GM20431 (cell line): ENCODE measurements around the gene TMEM178B.
"Not testable (repeated sequence)": the region's sequence is repeated elsewhere in the genome, so short reads cannot be mapped to it uniquely, and the experiment has no call there.

Experiments
- in situ Hi-C: fragments of 300-500 bp; cut with MseI, MboI; formaldehyde crosslinking; loops from one replicate; pipeline ENCODE4 v1.15.0; 2020; ENCODE audit warnings: low sequenced_read_pairs; ENCODE audit not compliant: unreplicated experiment

TMEM178B gene

DNA sequence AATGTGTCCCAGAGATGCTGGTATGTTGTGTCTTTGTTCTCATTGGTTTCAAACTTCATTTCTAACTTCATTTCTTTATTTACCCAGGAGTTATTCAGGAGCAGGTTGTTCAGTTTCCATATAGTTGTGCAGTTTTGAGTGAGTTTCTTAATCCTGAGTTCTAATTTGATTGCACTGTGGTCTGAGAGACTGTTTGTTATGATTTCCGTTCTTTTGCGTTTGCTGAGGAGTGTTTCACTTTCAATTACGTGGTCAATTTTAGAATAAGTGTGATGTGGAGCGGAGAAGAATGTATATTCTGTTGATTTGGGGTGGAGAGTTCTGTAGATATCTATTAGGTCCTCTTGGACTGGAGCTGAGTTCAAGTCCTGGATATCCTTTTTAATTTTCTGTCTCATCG is 103.3 kb downstream of the TMEM178B start:
- in situ Hi-C loops, result not testable (repeated sequence)

GRCh38 chr7:141178486-141179135 is 104.7 kb downstream of the TMEM178B start:
- in situ Hi-C loops, result no loop called here

- in situ Hi-C loops, result no loop called here
These were observed 107.9 kb downstream of the TMEM178B start for GRCh38 chr7:141181812-141182211.

- in situ Hi-C loops, result no loop called here
These were observed 110.8 kb downstream of the TMEM178B start for GRCh38 chr7:141184532-141185190.

DNA sequence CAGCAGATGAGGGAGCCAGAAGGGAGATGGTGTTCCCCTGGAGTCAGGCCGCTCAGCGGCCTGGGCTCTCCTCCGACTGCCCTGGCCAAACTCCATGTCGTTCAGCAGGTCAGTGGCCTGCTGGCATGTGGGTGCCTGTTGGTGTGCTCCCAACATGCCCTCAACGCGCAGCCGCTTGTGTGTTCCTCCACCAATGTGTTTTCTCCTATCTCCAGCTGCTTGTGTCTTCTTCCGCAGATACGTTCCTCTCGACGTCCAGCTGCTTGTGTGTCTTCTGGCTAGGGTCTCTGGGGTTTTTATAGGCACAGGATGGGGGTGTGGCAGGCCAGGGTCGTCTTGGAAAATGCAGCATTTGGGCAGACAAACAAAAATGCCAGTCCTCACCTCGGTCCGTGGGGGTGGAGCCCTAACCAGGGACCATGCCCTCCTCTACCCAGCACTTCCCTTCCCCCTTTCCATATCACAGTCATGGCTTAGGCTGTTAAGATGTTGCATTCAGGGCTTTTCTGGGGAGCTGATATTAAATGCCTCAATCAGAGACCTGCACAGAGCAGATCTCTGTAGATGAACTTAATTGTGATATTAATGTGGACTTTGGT is 111.6 kb downstream of the TMEM178B start:
- in situ Hi-C loops, result no loop called here

- in situ Hi-C loops, result no loop called here
These were observed 115.4 kb downstream of the TMEM178B start for GRCh38 chr7:141189231-141189630.

- in situ Hi-C loops, result no loop called here
These were observed 116.6 kb downstream of the TMEM178B start for GRCh38 chr7:141190495-141190894.

DNA sequence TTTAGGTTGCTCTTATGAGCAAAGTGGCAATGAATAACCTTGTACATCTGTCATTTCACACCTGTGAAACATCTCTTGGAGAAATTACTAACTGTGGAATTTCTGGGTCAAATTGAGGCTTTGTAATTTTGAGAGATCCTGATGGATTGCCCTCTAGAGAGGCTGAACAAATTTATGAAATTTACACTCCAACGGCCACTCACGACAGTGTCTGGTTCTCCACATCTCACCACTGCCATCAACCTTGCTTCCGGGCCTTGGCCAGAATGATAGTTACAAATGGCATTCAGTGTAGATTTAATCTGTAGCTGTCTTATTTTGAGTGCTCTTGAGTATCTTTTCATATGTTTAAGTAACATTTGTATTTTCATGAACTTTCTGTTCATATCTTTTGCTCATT is 117.4 kb downstream of the TMEM178B start:
- in situ Hi-C loops, result no loop called here

GRCh38 chr7:141193066-141193465 is 119.2 kb downstream of the TMEM178B start:
- in situ Hi-C loops, result no loop called here

GRCh38 chr7:141195722-141196121 is 121.9 kb downstream of the TMEM178B start:
- in situ Hi-C loops, result not testable (repeated sequence)

- in situ Hi-C loops, result no loop called here
These were observed 124.5 kb downstream of the TMEM178B start for GRCh38 chr7:141198194-141198958.

- in situ Hi-C loops, result no loop called here
These were observed 126.6 kb downstream of the TMEM178B start for GRCh38 chr7:141200191-141201108.

DNA sequence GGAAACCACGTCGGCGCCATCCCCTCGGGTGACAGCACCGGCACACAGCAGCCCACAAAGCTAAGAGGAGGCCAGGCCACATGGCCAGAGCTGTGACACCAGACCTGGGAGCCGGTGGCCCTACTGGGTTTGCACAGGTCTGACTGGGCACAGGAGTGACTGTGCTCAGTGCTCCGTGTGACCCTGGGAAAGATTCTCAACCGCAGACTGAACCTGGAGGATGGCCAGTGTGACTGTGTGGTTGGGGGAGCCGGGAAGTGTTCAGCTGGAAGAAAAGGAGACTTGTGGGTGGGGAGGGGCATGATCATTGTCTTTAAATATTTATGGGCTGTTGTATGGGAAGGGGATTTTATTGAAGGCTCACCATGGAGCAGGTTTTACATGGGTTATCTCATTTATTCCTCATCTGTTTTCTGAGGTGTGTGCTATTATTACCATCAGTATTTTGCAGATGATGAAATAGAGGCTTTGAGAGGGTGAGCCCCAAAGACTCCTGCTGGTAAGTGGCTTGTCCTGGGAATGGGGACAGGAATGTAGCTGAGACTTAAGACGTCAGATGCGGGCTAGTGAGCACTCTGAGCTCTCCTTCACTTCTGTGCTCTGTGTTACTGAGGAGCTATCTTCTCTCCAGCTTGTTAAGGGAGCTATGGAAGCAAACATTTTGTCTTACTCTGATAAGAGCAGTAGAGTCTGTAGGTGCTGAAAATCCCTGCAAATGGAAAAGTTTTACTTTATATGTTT is 127.5 kb downstream of the TMEM178B start:
- in situ Hi-C loops, result no loop called here

- in situ Hi-C loops, result no loop called here
These were observed 128.7 kb downstream of the TMEM178B start for GRCh38 chr7:141202535-141202934.

DNA sequence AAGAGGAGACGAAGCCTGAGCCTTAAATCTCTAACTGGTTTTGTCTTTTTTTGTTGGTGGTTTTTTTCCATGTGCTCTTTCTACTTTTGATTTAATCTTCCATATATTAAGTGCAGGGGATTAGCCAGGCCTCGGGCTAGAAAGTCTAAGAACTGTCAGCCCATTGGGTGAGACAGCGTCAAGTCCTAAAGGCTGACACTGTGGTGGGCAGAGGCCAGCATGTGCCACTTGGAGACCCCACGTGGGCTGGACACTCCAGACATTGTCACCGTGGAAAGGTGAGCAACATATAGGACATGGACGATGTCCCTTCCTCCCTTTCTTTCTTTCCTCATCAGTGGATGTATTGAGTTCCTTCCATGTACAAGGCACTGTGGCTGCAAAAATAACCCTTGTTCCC is 129.3 kb downstream of the TMEM178B start:
- in situ Hi-C loops, result no loop called here

- in situ Hi-C loops, result no loop called here
These were observed 129.7 kb downstream of the TMEM178B start for GRCh38 chr7:141203586-141203985.

DNA sequence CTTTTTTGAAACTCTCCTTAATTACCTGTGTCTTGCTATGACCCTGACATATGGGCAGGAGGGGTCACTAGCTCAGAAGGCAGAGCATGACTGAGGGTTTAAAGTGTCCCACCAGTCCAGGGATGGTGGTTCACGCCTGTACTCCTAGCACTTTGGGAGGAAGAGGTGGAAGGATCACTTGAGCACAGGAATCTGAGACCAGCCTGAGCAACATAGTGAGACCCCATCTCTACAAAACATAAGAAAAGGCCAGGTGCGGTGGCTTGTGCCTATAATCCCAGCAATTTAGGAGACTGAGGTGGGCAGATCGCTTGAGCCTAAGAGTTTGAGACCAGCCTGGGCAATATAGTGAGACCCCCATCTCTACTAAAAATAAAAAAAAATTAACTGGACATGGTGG is 133.8 kb downstream of the TMEM178B start:
- in situ Hi-C loops, result no loop called here

GRCh38 chr7:141208539-141208938 is 134.7 kb downstream of the TMEM178B start:
- in situ Hi-C loops, result no loop called here

DNA sequence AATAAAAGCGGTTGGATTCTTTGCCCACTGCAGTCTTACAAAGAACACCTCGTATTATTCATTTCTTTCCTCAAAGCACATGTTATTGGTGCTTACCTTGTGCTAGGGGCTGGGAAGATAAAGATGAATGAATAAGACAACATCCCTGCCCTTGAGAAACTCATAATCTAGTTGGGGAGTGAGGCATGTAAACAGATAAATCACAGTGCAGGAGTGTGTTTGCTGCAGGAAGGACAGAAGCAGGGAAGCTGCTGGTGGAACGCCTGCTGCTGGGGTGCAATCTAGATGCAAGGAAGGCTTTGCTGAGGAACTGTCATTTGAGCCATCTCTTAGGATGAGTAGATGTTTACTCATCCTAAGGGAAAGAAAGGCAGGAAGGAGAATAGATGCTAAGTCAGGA is 135.6 kb downstream of the TMEM178B start:
- in situ Hi-C loops, result no loop called here
